Measurements from ENCODE around the gene GLI3.

GLI3 gene

DNA sequence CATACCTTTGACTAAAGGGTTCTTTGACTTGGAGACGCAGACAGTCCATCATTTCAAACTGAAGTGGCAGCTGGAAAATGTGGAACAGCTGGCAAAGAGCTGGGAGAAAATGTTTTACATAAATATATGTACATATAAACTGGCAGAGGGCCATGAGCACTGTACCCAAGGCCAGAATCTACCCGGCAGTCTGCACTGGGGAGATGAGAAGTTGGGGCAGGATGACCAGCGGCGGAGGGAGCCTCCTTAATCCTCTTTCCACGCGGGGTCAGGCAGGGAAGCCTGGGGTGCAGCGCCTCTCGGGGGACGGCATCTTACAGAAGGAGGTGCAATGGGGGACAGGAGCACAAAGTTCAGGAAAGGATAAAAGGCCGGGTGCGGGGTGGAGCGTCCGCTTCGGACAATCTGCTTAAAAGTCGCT lies 1.3 kb downstream of the GLI3 start:
- no peak for DNase-seq

GRCh38 chr7:42234736-42235135 lies 2.3 kb downstream of the GLI3 start:
- no peak for DNase-seq

GRCh38 chr7:42233695-42234331 lies 3.2 kb downstream of the GLI3 start:
- DNase-seq: no peak

- DNase-seq: no peak
Measured at GRCh38 chr7:42233171-42233570, 3.8 kb downstream of the GLI3 start.

- no peak for DNase-seq
Measured at GRCh38 chr7:42232275-42232674, 4.7 kb downstream of the GLI3 start.

- no peak for DNase-seq
Measured at GRCh38 chr7:42231043-42231787, 5.8 kb downstream of the GLI3 start.

DNA sequence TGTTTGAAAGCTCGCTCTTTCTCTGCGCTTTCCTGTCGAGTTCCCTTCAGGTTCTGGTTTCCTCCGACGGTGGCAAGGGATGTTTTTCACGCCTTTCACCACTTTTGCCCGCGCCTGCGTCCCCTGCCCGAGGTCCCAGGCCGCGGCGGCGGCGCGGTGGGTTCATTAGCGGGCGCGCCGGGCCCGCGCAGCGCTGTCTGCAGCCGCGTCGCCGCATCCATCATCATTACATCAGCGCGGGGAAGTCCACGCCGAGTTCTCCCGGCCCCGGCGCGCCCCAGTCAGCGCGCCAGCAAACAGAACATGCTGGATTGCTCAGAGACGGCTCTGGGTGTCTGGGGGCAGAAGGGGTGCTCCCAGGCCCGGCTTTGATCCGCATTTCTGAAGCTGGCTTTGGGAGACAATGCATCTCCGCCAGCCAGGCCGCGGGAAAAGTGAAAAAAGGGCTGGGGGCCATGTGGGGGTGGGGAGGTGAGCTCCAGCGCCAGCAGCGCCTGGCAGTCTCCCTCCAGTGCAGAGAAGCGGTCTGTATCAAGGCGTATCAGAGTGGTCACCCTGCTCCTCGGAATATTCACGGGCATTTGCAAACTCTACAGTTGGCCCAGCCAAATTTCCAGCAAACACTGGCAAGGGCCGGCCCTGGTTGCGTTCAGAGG lies 8.9 kb downstream of the GLI3 start:
- no peak for DNase-seq

GRCh38 chr7:42227541-42227935 lies 9.5 kb downstream of the GLI3 start:
- no peak for DNase-seq

GRCh38 chr7:42227021-42227420 lies 10.0 kb downstream of the GLI3 start:
- no peak for DNase-seq

- DNase-seq: no peak
Measured at GRCh38 chr7:42226354-42226941, 10.6 kb downstream of the GLI3 start.

DNA sequence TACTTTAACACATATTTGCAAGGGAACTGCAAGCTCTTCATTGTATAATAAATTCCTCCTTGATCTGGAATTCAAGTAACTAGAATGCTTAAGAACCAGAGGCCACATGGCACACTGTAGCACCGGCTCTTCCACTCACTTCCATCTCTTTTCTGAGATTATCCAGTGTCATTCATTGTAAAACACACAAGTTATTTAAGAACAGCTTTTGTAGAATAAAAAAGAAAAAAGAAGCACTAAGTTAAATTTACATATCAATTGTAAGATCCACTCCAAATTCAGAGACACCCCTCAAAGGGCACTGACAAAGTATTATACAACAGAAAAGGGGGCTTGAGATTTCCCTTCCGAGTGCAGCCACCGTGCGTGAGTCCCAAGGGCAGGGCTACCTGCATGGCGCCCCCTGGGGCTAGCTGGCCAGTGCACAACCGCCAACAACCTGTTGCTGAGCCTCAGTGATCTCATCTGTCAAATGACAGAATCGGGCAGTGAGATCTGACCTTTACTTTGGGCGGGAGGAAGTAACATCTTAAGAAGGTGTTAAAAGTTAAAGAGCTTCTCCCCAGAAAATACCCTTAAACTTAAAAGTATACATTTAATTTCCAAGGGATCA lies 12.5 kb downstream of the GLI3 start:
- DNase-seq: no peak

GRCh38 chr7:42222891-42223290 lies 14.1 kb downstream of the GLI3 start:
- DNase-seq: no peak

DNA sequence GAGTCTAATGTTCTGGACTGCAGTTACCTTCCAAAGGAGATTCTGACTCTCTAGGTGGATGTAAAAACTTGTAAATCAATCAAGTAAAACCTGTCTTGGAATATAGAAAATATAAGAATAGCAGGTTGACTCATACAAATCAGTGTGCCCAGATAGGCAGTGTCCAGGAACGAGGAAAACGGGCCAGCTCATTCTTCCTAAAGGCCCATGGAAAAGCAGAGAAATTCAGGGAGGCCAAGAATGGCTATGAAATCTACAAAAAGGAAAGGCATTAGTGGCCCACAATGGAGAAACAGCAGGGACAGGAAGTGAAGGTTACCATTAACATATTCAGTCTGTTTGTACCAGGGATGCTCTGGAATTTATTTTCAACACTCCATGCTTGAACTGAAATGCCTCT lies 14.9 kb downstream of the GLI3 start:
- DNase-seq: no peak

DNA sequence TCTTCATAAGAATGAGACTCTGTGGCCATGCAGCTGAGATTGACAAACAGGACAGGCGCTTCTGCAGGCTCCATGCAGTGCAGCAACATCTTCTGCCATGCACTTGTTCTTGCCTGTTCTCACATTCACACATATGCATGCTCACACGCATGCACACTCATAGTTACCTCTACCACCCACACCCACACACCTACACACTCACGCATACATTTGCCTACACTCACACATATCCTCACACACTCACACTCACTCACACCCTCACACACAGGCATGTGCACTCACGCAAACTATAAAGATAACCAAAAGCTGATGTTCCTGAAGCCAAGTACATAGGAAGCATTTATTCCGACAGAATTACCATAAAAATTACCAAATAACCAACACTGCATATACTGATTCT lies 15.7 kb downstream of the GLI3 start:
- no peak for DNase-seq

- no peak for DNase-seq
Measured at GRCh38 chr7:42219447-42219846, 17.6 kb downstream of the GLI3 start.

GRCh38 chr7:42218248-42218647 lies 18.8 kb downstream of the GLI3 start:
- DNase-seq: no peak

- no peak for DNase-seq
Measured at GRCh38 chr7:42217548-42217947, 19.5 kb downstream of the GLI3 start.

DNA sequence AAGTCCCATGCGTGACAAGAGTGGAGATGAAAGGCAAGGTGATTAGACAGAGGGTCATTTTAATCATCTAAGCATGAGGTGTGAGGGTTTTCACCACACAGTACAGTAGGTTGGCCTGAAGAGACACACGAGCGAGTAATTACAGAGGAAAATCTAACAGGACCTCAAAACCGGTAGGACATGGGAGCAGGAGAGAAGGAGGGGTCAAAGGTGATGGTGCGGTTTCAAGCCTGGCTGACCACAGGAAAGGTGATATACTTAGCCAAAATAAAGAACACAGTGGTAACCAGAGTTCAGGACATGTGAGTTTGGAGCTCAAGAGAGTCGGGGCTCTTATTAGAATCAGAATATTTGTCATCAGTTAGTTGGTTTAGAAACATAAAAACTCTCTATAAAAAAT lies 20.0 kb downstream of the GLI3 start:
- no peak for DNase-seq

GRCh38 chr7:42214060-42214679 lies 22.8 kb downstream of the GLI3 start:
- no peak for DNase-seq

GRCh38 chr7:42213093-42213492 lies 23.9 kb downstream of the GLI3 start:
- DNase-seq: no peak

DNA sequence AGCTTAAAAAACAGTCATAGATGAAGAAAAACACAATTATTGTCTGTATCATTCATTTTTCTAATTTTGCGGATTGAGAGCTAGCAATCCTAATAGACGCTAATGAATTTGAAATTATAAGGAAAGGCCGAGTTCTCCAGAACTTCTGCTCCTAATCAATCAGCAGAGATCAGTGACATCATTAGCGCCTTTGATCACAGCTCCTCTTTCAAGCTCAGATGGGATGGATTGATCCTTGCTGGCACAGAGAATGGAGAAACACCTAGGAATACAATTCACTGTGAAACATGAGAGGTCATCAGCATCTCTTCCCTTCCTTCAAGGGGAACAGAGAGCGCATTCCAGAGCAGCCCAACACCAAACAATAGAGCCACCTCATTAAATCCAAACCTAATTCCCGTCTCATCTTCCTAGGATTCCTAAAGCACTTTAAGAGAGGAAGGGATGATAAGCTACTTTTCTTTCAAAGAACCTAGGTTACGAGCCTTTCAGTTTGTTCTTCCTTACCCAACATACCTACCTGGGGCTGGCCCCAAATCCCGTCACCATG lies 24.4 kb downstream of the GLI3 start:
- DNase-seq: no peak

DNA sequence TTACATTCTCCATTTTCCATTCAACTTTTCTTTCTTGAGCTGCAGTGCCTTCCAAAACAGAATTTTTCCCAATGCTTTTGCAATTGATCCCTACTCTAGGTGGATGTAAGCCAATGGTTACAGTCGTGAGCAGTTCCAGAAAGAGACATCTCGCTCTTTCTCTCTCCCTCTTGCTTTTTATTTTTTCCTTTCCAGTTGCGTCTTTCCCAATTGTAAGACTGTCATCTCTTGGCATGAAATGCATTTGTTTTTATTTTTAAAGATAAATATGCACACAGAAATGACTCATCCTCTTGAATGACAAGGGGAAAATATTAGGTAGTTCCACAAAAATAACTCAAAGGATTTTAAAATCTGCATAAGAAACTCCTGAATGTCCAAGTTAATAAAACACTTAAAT lies 25.1 kb downstream of the GLI3 start:
- no peak for DNase-seq

DNA sequence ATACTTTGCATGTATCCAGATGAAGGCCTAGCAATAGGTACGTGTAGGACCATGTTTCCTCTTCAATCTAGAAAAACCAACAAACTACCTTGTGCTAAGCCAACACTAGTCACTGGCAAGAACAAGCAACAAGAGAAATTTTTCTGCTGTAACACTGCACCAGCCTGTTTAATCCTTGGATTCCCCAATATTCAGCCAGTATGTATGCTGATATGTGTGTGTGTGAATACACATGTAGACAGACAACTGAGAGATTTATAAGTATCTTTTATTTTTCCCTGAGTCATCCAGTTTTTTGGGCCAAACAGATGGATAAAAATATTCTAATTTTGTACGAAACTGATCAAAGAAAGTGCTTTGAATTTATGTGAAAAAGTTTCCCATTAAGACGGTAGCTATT lies 26.2 kb downstream of the GLI3 start:
- DNase-seq: no peak

All from NCI-H1436 (cell line).